Measurements from ENCODE around the gene PHKA2. TPM values are rescaled to one million over a fixed set of nuclear protein-coding genes. Genes with fewer than 3 reads are reported as not detected.

PHKA2 gene
- total and polyA plus RNA-seq, 7 donors: 4.2 to 22.7 (median 11.1) TPM

DNA sequence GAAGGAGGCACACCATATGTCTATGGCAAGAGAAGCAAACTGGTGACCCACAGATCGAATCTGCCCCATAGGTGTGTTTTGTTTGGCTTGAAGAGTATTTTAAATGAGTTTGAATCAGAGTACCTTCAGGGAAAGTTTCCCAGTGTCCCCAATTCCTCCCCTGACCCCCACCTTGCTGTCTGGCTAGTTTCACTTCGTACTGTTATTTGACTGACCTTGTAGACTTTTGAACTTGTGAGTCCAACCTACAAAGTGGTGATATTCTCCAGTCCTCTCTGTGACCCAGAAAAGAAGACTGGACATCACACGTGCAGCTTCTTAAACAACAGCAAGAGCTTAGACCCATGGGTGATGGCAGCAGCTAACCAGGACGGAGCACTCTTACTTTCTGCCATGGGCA, 39.4 kb downstream of the PHKA2 start:
- no peak for TF ChIP-seq EP300 (IDR thresholded peaks at IDR 0.05)
- no peak for TF ChIP-seq POLR2A (IDR thresholded peaks at IDR 0.05)
- TF ChIP-seq, protein P1, sequence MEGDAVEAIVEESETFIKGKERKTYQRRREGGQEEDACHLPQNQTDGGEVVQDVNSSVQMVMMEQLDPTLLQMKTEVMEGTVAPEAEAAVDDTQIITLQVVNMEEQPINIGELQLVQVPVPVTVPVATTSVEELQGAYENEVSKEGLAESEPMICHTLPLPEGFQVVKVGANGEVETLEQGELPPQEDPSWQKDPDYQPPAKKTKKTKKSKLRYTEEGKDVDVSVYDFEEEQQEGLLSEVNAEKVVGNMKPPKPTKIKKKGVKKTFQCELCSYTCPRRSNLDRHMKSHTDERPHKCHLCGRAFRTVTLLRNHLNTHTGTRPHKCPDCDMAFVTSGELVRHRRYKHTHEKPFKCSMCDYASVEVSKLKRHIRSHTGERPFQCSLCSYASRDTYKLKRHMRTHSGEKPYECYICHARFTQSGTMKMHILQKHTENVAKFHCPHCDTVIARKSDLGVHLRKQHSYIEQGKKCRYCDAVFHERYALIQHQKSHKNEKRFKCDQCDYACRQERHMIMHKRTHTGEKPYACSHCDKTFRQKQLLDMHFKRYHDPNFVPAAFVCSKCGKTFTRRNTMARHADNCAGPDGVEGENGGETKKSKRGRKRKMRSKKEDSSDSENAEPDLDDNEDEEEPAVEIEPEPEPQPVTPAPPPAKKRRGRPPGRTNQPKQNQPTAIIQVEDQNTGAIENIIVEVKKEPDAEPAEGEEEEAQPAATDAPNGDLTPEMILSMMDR (IDR thresholded peaks at IDR 0.05): no peak
- TF ChIP-seq POLR2AphosphoS5 (IDR thresholded peaks at IDR 0.05): no peak
- intact Hi-C loops (cut with DNase I): no loop called here
- H3K4me1 ChIP-seq: no peaks in the 10 kb centered on the region
- 88 to 91% methylated on average over 4 of the region's 4 CpGs for WGBS, 2 donors
- no peaks in the 10 kb centered on the region for H3K27me3 ChIP-seq
- H3K9me3 ChIP-seq: no peaks in the 10 kb centered on the region
- DNase-seq: no peak
- no peak overlapping the region for H3K4me3 ChIP-seq
- H3K36me3 ChIP-seq: peaks cover 0 to 21% (median 0%) of the 10 kb centered on the region in 4 donors
- H3K27ac ChIP-seq: no peak overlapping the region

DNA sequence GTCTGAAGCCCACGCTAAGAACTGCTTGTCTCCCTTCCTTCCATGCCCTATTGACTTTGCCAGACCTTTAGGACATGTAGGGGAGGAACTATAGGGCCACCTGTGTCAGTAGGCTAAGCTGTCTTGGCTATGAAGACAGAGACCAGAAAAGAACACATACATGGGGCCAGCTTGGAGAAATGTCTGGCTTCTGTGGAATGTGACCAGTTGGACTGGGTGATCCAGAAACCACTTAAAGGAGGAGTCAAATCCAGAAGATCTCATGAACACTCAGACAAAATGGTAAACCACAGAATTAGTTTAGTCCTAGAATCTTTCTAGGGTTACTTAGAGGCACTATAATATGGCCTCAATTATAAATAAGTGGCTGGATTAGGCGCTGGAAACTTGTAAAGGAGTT, 42.0 kb downstream of the PHKA2 start:
- no peak overlapping the region for H3K4me3 ChIP-seq
- no peaks in the 10 kb centered on the region for H3K9me3 ChIP-seq
- intact Hi-C loops (cut with DNase I): no loop called here
- no peaks in the 10 kb centered on the region for H3K4me1 ChIP-seq
- TF ChIP-seq, protein P1 (IDR thresholded peaks at IDR 0.05): no peak
- no peak for TF ChIP-seq EP300 (IDR thresholded peaks at IDR 0.05)
- WGBS, 2 donors: 98% methylated on average over 2 of the region's 2 CpGs
- H3K27me3 ChIP-seq: no peaks in the 10 kb centered on the region
- no peak overlapping the region for H3K27ac ChIP-seq
- no peak for DNase-seq
- peaks cover 0 to 26% (median 0%) of the 10 kb centered on the region in 4 donors for H3K36me3 ChIP-seq

DNA sequence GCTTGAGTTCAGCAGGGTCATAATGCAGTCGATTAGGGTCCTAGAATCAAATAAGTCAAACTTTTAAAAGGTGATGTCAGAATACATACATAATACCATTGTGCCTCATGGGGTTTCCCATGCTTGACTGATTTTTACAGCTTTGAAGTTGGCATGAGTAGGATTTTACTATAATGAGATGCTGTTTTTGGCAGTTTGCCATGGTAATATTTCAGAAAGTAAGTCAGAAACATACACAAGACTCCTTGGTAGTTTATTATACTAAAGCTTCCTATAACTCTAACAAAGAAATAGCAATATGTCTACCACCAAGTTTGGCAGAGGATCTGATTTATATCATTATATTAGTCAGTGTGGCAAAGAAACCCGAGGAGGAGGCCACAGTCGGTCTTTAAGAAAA, 45.2 kb downstream of the PHKA2 start:
- DNase-seq: no peak
- H3K4me1 ChIP-seq: no peaks in the 10 kb centered on the region
- H3K27me3 ChIP-seq: no peaks in the 10 kb centered on the region
- peaks cover 0 to 20% (median 0%) of the 10 kb centered on the region in 4 donors for H3K36me3 ChIP-seq
- H3K9me3 ChIP-seq: no peaks in the 10 kb centered on the region
- intact Hi-C loops (cut with DNase I): no loop called here
- TF ChIP-seq EP300 (IDR thresholded peaks at IDR 0.05) (no peak), POLR2AphosphoS5 (IDR thresholded peaks at IDR 0.05) (no peak), POLR2A (IDR thresholded peaks at IDR 0.05) (no peak)
- TF ChIP-seq, protein P1 (IDR thresholded peaks at IDR 0.05): no peak
- 21 to 60% methylated on average over 3 of the region's 3 CpGs for WGBS, 2 donors
- no peak overlapping the region for H3K27ac ChIP-seq
- H3K4me3 ChIP-seq: no peak overlapping the region

GRCh38 chrX:18937173-18937572, 46.7 kb downstream of the PHKA2 start:
- Histone ChIP-seq H3K4me3 (no peak overlapping the region), H3K36me3 (peaks cover 0 to 13% (median 0%) of the 10 kb centered on the region in 4 donors), H3K9me3 (no peaks in the 10 kb centered on the region), H3K4me1 (no peaks in the 10 kb centered on the region), H3K27ac (no peak overlapping the region), H3K27me3 (no peaks in the 10 kb centered on the region)
- 93 to 97% methylated on average over 5 of the region's 5 CpGs for WGBS, 2 donors
- intact Hi-C loops (cut with DNase I): no loop called here
- DNase-seq: no peak
- no peak for TF ChIP-seq POLR2A (IDR thresholded peaks at IDR 0.05)
- no peak for TF ChIP-seq POLR2AphosphoS5 (IDR thresholded peaks at IDR 0.05)
- TF ChIP-seq, protein P1 (IDR thresholded peaks at IDR 0.05): no peak
- TF ChIP-seq EP300 (IDR thresholded peaks at IDR 0.05): no peak

GRCh38 chrX:18935893-18936292, 48.0 kb downstream of the PHKA2 start:
- H3K36me3 ChIP-seq: peaks cover 0 to 11% (median 0%) of the 10 kb centered on the region in 4 donors
- no peaks in the 10 kb centered on the region for H3K4me1 ChIP-seq
- DNase-seq: no peak
- H3K9me3 ChIP-seq: no peaks in the 10 kb centered on the region
- no peak overlapping the region for H3K4me3 ChIP-seq
- intact Hi-C loops (cut with DNase I): no loop called here
- H3K27me3 ChIP-seq: no peaks in the 10 kb centered on the region
- no peak for TF ChIP-seq POLR2A (IDR thresholded peaks at IDR 0.05)
- no peak overlapping the region for H3K27ac ChIP-seq
- WGBS, 2 donors: 88 to 92% methylated on average over 10 of the region's 10 CpGs

Measured in sigmoid colon (tissue), 7 donors.